ENCODE data around the gene NEURL1B. TPM values are rescaled to one million over a fixed set of nuclear protein-coding genes. Genes with fewer than 3 reads are reported as not detected.

The NEURL1B gene
- total RNA-seq, 1 donor from 2014 or later, result 11.7 TPM

GRCh38 chr5:172632346-172633092, 8.5 kb upstream of the NEURL1B start:
- H3K27me3 Mint-ChIP-seq (ENCODE audit: low read depth), result peaks cover 3% of the 10 kb centered on the region
- no peak for TF ChIP-seq CTCF (IDR thresholded peaks at IDR 0.05; ENCODE audit: unreplicated experiment)
- H3K36me3 Mint-ChIP-seq, result no peaks in the 10 kb centered on the region
- DNase-seq (ENCODE audit: low spot score in 2 of 2, unreplicated experiment in 2 of 2), result no peak
- no peaks in the 10 kb centered on the region for H3K4me1 Mint-ChIP-seq
- no peak overlapping the region for H3K4me3 Mint-ChIP-seq
- H3K27ac Mint-ChIP-seq, result no peak overlapping the region
- H3K9me3 Mint-ChIP-seq, result no peaks in the 10 kb centered on the region

GRCh38 chr5:172633403-172633970, 7.6 kb upstream of the NEURL1B start:
- no peak for TF ChIP-seq CTCF (IDR thresholded peaks at IDR 0.05; ENCODE audit: unreplicated experiment)
- H3K27ac Mint-ChIP-seq, result no peak overlapping the region
- H3K4me3 Mint-ChIP-seq, result no peak overlapping the region
- H3K36me3 Mint-ChIP-seq, result no peaks in the 10 kb centered on the region
- no peaks in the 10 kb centered on the region for H3K9me3 Mint-ChIP-seq
- no peak for DNase-seq (ENCODE audit: low spot score in 2 of 2, unreplicated experiment in 2 of 2)
- no peaks in the 10 kb centered on the region for H3K4me1 Mint-ChIP-seq
- peaks cover 10% of the 10 kb centered on the region for H3K27me3 Mint-ChIP-seq (ENCODE audit: low read depth)

DNA sequence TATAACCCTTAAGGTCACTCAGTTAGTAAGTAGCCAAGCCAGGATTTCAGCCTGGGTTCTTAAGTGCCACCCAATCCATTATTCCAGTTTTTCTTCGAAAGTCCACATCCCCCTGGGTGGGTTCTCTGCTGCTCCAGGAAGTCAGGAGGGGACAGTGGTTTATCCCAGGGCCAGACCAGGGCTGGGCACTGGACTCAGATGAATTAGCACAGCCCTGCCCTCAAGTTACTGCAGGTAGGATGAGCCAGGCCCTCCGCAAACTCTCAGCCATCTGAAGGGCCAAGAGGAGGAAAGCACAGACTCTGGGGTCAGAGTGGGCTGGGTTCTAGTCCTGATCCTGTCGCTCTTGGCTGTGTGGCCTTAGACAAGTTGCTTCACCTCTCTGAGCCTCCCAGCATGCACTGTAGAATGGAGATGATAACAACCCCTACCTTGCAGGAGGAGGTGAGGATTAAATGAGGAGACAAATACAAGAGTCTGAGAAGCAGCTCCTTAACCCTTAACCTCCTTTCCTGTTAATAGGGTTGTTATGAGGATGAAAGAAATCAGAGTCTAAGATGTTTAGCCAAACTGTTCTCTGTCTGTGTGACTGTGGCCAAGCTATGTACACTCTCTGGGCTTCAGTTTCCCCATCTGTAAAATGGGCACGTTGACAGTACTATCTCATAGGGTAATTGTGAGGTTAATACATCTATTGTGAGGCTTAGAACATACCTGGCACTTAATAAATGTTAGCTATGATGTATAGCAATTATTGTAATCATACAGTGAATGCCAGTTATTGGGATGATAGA, 6.8 kb upstream of the NEURL1B start:
- no peak overlapping the region for H3K4me3 Mint-ChIP-seq
- no peak for TF ChIP-seq CTCF (IDR thresholded peaks at IDR 0.05; ENCODE audit: unreplicated experiment)
- no peaks in the 10 kb centered on the region for H3K36me3 Mint-ChIP-seq
- H3K27me3 Mint-ChIP-seq (ENCODE audit: low read depth), result peaks cover 11% of the 10 kb centered on the region
- DNase-seq (ENCODE audit: low spot score in 2 of 2, unreplicated experiment in 2 of 2), result no peak
- H3K27ac Mint-ChIP-seq, result no peak overlapping the region
- no peaks in the 10 kb centered on the region for H3K4me1 Mint-ChIP-seq
- no peaks in the 10 kb centered on the region for H3K9me3 Mint-ChIP-seq

DNA sequence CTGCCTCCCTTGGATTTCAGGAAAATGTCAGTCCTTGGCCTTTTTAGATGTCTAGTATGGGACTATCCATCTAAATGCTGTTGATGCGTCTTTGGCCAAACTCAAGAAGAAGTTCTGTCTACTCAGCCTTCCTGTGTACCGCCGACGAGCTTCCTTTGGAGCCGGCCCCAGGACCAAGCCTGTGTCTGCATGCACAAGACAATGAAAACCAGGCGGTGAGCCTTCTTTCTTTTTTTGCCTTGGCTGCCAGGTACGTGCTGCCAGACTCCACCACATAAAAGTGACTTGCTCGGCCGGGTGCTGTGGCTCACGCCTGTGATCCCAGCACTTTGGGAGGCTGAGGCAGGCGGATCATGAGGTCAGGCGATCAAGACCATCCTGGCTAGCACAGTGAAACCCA, 6.0 kb upstream of the NEURL1B start:
- Mint-ChIP-seq H3K4me1 (no peaks in the 10 kb centered on the region), H3K4me3 (no peak overlapping the region), H3K9me3 (no peaks in the 10 kb centered on the region), H3K36me3 (no peaks in the 10 kb centered on the region), H3K27me3 (ENCODE audit: low read depth) (peaks cover 14% of the 10 kb centered on the region), H3K27ac (no peak overlapping the region)
- no peak for DNase-seq (ENCODE audit: low spot score in 2 of 2, unreplicated experiment in 2 of 2)
- TF ChIP-seq CTCF (IDR thresholded peaks at IDR 0.05; ENCODE audit: unreplicated experiment), result no peak

GRCh38 chr5:172636279-172637050, 4.6 kb upstream of the NEURL1B start:
- Mint-ChIP-seq H3K9me3 (no peaks in the 10 kb centered on the region), H3K4me1 (peaks cover 5% of the 10 kb centered on the region), H3K27ac (no peak overlapping the region), H3K27me3 (ENCODE audit: low read depth) (peaks cover 19% of the 10 kb centered on the region), H3K36me3 (no peaks in the 10 kb centered on the region), H3K4me3 (no peak overlapping the region)
- no peak for DNase-seq (ENCODE audit: low spot score in 2 of 2, unreplicated experiment in 2 of 2)
- TF ChIP-seq CTCF (IDR thresholded peaks at IDR 0.05; ENCODE audit: unreplicated experiment), result no peak
